Myocyte (in vitro differentiated cells): ENCODE data around the gene AKNA. TPM values are rescaled to one million over a fixed set of nuclear protein-coding genes. Genes with fewer than 3 reads are reported as not detected.
A peak's percentile ranks its signal among the peaks of the same experiment; 100 is the strongest.

ENCODE experiments used
- DNase-seq: peaks from one replicate; pipeline ENCODE4 v3.0.0-alpha.2; 2012; ENCODE audit warnings: low read depth
- total RNA-seq: library from RNA; depleted of rRNA; stranded (reverse); fragments of >200 nt; gene quantifications from 2 replicates; pipeline ENCODE4 v1.2.3, GENCODE V29; 2014

AKNA gene
- total RNA-seq, 1 donor from 2014 or later: 3.7 TPM

DNA sequence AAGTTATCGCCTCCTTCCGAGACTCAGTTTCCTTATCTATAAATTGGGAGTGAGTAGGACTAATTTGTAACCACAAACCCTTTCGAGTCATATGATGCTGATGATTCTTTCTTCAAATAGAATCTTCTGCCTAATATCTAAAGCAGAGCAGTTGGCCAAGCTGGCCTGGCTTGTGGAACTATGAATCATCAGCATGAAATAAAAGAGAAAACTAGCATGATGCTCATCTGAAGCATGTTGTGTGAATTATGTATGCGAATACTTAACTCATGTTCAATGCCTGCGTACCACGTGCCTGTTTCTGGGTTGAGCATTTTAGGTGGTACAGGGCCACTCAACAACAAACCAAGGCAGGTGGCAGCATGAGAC is 79.9 kb downstream of the AKNA start:
- DNase-seq: peak; percentile 47

DNA sequence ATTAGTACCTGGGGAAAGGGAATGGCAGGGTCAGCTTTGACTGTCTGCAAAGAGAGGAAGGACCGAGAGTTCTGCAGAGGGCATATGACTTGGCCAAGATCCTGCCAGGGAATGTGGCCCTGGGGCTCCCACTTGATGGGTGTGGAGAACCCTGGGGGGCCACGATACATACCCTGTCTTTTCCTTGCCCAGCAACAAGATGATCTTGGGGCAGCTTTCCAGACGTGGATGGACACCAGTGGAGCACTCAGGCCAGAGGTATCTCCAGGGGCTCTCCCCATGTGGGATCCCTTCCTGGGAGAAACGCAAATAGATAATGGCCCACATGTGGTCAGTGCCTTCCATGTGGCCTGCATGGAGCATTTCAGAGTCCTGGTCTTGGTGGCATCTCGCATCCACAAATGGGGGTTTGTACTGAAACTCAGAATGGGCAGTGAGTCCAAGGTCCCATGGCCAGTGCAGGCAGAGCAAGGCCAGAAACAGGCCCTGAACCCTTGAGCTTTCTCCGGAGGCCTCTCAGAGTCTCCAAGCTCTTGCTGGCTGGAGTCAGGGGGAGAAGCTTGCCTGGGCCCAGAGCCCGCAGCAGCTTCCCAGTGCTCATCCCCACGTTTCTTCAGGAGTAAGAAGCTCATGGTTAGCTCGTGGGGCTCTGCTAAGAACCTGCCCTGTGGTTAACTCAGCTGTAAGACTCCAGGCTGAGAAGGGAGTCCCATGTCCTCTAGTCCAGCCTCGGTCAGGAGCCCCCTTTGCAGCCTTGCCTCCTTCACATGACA is 83.2 kb downstream of the AKNA start:
- no peak for DNase-seq

GRCh38 chr9:114303977-114304376 is 83.8 kb downstream of the AKNA start:
- no peak for DNase-seq

GRCh38 chr9:114303571-114303970 is 84.2 kb downstream of the AKNA start:
- no peak for DNase-seq

- DNase-seq: no peak
These were observed 85.1 kb downstream of the AKNA start for GRCh38 chr9:114302727-114303126.

- DNase-seq: no peak
These were observed 85.8 kb downstream of the AKNA start for GRCh38 chr9:114301798-114302565.

DNA sequence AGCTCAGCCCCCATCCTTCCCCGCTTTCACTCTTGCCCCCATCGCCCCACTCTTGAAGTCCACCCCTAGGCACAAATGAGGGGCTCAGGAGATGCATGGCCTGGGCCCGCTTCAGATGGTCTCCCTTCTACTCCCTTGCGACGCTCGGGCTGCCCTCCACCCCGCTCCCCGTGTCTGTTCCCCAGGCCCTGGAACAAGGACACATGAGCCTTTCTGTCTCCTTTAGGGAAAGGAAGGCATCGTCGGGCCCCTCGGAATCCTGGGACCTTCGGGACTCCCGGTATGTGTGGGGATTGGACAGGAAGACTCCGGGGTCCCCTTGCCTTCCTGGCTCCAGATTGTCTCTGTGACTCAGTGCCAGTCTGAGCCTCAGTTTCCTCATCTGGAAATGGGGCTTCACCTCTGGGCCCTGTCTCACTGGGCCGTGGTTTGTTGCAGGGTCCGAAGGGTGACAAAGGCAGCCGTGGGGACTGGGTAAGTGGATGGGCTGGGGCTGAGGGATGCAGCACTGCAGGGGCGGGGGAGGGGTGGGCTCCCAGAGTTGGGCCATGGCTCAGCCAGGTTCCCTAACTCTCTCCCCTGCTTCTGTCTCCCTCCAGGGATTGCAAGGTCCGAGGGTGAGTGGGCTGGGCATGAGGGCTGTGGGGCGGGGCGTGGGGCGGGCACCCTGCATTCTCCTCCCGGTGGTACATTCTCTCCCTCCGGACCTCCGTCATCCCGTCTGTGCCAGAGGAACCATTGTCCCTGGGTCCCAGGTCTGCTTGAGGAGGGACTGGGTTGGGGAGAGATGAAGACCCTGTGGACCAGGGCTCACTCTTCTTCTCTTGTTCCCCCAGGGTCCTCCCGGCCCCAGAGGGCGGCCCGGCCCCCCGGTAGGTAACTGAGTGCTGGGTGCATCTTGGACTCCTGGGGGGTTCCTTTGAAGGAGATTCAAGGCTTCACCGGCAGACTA is 86.7 kb downstream of the AKNA start:
- no peak for DNase-seq

DNA sequence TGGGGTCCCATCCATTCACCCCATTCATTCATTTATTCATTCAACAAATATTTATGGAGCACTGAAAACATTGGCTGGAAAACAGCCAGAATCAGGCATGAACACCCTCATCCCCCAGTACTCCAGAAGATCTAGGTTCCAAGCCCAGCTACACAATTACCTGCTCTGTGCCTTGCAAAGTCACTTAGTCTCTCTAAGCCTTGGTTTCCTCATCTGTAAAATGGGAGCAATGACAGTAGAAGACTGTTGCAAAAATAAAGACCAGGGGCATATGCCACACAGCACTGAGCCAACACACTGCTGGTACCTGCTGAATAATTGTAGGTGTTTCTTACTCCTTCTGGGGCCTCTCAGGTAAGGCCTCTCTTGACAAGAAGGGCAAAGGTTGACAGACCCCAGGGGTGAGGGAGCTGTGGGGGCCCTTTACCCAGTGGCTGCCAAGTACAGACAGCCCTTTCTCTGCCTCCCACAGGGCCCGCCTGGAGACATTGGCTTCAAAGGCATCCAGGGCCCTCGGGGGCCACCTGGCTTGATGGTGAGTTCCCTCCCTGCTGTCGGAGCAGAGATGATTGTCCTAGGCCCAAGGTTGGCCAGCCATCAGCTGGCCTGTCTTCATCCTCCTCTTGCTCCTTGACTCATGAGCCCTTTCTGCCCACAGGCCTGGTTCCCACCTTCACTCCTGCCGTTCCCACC is 87.5 kb downstream of the AKNA start:
- DNase-seq: no peak

GRCh38 chr9:114299286-114300152 is 88.3 kb downstream of the AKNA start:
- DNase-seq: no peak

- DNase-seq: no peak
These were observed 91.4 kb downstream of the AKNA start for GRCh38 chr9:114296338-114296737.

- DNase-seq: no peak
These were observed 93.1 kb downstream of the AKNA start for GRCh38 chr9:114294664-114295063.

DNA sequence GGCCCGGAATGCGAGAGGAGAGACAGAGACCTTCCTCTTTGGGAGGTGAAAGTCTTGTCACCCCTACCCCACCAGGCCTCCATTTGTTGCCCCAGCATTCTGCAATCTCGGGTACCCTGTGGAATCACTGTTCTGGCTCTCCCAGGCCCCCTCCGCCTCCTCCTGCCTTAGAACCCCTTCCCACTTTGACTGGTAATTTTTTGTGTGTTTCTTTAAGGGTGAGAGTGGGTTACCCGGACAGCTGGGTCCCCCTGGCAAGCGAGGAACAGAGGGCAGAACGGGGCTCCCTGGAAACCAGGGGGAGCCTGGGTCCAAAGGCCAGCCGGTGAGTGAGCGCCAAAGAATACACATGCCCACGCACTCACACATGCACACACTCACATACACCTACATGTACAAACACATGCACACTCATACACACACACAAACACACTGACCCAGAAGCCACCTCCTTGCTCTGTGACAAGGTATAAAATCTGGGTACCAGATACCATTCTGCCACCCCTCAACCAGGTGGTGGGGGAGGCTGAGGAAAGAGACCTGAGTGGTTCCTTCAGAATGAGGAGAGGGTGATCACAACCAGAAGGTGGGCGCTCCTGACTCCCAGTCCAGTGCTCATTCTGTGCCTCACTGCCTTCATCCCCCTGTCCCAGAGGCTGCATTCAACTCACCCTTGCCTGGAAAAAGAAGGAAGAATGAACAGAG is 95.7 kb downstream of the AKNA start:
- no peak for DNase-seq

- DNase-seq: peak; percentile 80
These were observed 96.7 kb downstream of the AKNA start for GRCh38 chr9:114291064-114291474.

DNA sequence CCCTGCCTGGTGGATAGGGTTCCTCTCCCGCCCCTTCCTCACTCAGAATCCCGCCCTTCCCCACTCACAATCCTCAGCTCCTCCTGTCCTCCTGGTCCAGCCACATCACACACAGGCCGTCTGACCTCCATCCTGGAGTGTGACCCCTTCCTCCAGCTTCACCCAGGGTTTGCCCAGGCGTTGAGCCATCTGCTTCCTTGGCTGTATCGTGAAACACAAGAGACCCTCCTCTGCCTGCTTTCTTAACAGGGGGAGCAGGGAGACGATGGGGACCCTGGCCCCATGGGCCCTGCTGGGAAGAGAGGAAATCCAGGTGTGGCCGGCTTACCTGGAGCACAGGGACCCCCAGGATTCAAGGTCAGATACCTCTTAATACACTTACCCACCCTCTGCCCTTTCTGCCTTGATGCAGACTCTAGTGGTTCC is 97.2 kb downstream of the AKNA start:
- DNase-seq: no peak

DNA sequence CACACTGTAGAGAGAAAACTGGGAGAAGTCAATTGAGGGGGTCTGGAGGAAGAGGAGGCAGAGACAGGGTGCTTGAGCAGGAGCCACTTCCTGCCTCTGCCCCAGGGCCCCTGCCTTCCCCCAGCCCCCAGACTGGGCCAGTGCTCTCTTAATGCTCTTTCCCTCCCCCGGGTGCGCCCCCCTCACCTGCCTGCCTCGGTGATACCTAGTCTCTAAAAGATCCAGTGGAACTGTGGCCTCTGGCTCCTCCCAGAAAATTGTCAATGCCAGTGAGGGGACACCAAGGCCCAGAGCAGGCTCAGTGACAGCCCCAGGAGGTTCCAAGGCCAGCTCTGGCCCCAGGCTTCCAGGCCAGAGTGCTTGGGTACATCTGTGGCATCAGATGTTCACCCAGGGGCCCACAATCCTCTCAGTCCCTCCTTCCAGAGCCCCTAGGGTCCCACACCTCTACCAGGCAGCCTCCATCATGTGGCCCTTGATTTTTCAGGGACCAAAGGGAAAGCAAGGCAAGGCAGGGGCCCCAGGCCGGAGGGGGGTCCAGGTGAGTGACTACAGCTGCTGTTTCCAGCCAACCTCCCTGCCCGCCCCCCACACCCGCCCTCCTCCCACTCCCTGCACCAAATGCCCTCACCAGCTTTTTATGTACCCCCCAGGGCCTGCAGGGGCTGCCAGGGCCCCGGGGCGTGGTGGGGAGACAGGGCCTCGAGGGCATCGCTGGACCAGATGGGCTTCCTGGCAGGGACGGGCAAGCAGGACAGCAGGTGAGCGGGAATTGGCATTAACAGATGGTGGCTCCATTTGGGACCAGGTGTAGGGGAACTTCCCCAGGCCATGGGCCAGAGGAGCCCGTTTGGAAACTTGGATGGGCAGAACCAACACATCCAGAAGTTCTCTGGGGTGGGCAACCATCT is 98.0 kb downstream of the AKNA start:
- no peak for DNase-seq

DNA sequence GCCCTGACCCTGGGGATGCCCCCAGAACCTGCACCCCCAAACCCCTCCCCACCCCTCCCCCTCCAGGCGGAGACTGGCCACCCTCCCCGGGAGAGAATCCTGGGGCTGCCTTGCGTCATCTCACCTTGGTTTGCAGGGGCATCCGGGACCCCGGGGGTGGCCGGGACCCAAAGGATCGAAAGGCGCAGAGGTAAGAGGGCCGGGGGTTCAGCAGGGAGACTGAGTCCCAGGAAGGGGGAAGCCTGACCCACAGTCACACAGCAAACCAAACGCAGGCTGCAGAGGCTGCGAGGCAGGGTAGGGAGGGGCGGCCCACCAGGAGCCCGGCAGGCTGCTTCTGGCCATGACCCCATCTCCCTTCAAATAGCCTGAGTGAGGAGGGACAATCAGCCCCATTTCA is 98.7 kb downstream of the AKNA start:
- DNase-seq: no peak

DNA sequence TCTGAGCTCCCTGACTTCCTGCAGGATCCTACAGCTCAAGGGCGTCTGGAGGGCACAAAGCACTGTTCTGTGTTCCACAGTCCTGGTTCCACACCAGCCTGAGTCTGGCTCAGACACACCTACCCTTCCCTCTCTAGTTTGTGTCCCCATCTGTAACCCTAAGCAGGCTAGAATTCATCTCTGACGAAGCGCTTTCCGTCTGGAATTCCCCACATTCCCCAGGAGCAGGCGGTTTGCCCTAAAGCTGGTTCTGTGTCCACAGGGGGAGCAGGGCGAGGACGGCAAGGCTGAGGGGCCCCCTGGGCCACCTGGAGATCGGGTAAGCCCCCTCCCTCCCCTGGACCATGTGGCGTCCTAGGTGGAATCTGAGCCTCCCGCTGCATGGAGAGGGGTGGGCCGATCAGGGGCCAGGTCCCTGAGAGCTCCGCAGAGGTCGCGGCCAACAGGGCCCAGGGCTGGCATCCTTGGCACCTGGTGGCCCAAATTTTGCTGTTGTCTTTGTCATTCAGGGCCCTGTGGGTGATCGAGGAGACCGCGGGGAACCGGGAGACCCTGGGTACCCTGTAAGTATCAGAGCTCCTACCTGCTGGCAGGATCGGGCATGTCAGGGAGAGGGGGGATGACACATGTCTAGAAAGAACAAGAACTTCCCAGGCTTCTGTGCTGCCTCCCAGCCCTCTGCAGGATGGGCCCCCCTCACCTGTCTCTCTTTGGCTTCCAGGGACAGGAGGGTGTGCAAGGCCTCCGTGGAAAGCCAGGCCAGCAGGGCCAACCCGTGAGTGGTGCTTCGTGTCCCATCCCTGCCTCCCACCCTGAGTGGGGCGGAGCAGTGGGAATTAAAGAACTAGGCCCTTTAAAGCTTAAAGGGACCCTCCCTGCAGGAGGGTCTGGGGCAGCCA is 99.3 kb downstream of the AKNA start:
- no peak for DNase-seq
